Effector memory CD8-positive, alpha-beta T cell (primary cell): ENCODE results near the gene SCAF4.

Experiments used
- ATAC-seq: fragments of 150-1000 bp; cut with Tn5 transposase; replicated peaks from 2 replicates; pipeline ENCODE4 v1.10.0; 2021; ENCODE audit warnings: mild to moderate bottlenecking, moderate library complexity
- DNase-seq, 3 experiments: peaks; one replicate each; pipeline ENCODE4 v3.0.0; 2021
- H3K27ac Mint-ChIP-seq, 2 donors: one replicate each; pipeline ENCODE4 v1.8.0; 2022; ENCODE audit warnings: mild to moderate bottlenecking in 2 of 2, mixed read lengths in 2 of 2, moderate library complexity in 2 of 2
- H3K27me3 Mint-ChIP-seq, 2 donors: one replicate each; pipeline ENCODE4 v1.8.0; 2022; ENCODE audit warnings: mixed read lengths in 2 of 2
- H3K36me3 Mint-ChIP-seq: one replicate; pipeline ENCODE4 v1.8.0; 2022; ENCODE audit warnings: mild to moderate bottlenecking, moderate library complexity, mixed read lengths; ENCODE audit not compliant: insufficient read depth
- H3K4me1 Mint-ChIP-seq, 2 donors: one replicate each; pipeline ENCODE4 v1.8.0; 2022; ENCODE audit warnings: low read depth in 2 of 2, mixed read lengths in 2 of 2
- H3K4me3 Mint-ChIP-seq, 2 donors: one replicate each; pipeline ENCODE4 v1.8.0; 2022; ENCODE audit warnings: mild to moderate bottlenecking in 2 of 2, mixed read lengths in 2 of 2, moderate library complexity in 2 of 2
- H3K9me3 Mint-ChIP-seq, 2 donors: one replicate each; pipeline ENCODE4 v1.8.0; 2022; ENCODE audit warnings: mixed read lengths in 2 of 2

The SCAF4 gene

GRCh38 chr21:31624961-31625491 lies 106.9 kb downstream of the SCAF4 start:
- no peak overlapping the region for H3K4me3 Mint-ChIP-seq
- ATAC-seq: no peak
- H3K4me1 Mint-ChIP-seq: peaks cover 0 to 5% of the 10 kb centered on the region in 2 donors

GRCh38 chr21:31624181-31624580 lies 107.7 kb downstream of the SCAF4 start:
- Mint-ChIP-seq H3K36me3 (no peaks in the 10 kb centered on the region), H3K4me1 (peaks cover 0 to 5% of the 10 kb centered on the region in 2 donors), H3K27ac (no peak overlapping the region), H3K9me3 (no peaks in the 10 kb centered on the region), H3K27me3 (peaks cover 12 to 14% of the 10 kb centered on the region in 2 donors), H3K4me3 (no peak overlapping the region)
- ATAC-seq (no peak), DNase-seq (no peak)

More at GRCh38 chr21:31624961-31625491, 106.9 kb downstream of the SCAF4 start:
- no peaks in the 10 kb centered on the region for H3K9me3 Mint-ChIP-seq
- H3K36me3 Mint-ChIP-seq: no peaks in the 10 kb centered on the region
- no peak overlapping the region for H3K27ac Mint-ChIP-seq
- H3K27me3 Mint-ChIP-seq: peaks cover 12 to 20% of the 10 kb centered on the region in 2 donors
- no peak for DNase-seq

- Mint-ChIP-seq H3K27me3 (peaks cover 11 to 14% of the 10 kb centered on the region in 2 donors), H3K27ac (no peak overlapping the region), H3K36me3 (no peaks in the 10 kb centered on the region), H3K4me1 (peaks cover 0 to 5% of the 10 kb centered on the region in 2 donors), H3K9me3 (no peaks in the 10 kb centered on the region), H3K4me3 (no peak overlapping the region)
- ATAC-seq: no peak
- no peak for DNase-seq
These were observed 108.3 kb downstream of the SCAF4 start for GRCh38 chr21:31623664-31624063.

- H3K9me3 Mint-ChIP-seq: no peaks in the 10 kb centered on the region
- H3K27ac Mint-ChIP-seq: no peak overlapping the region
- H3K27me3 Mint-ChIP-seq: peaks cover 6 to 14% of the 10 kb centered on the region in 2 donors
- DNase-seq (no peak), ATAC-seq (no peak)
- no peaks in the 10 kb centered on the region for H3K36me3 Mint-ChIP-seq
- peaks cover 0 to 5% of the 10 kb centered on the region in 2 donors for H3K4me1 Mint-ChIP-seq
- no peak overlapping the region for H3K4me3 Mint-ChIP-seq
These were observed 109.5 kb downstream of the SCAF4 start for GRCh38 chr21:31622397-31622796.
